Left cardiac atrium (tissue), 4 donors: Measurements from ENCODE around the gene HOXB8. TPM values are rescaled to one million over a fixed set of nuclear protein-coding genes. Genes with fewer than 3 reads are reported as not detected.

Experiments used
- ATAC-seq, 2 donors: fragments of 200-7000 bp; cut with Tn5 transposase; one replicate each; pipeline ENCODE4 v1.9.1; 2020; ENCODE audit warnings: mild to moderate bottlenecking in 2 of 2, moderate library complexity in 2 of 2
- DNase-seq: peaks from one replicate; pipeline ENCODE4 v3.0.0-alpha.2; 2020
- intact Hi-C, 2 donors: fragments of 100-400 bp; cut with DNase I; formaldehyde crosslinking; loops; one replicate each; pipeline versions ENCODE4 v1.14.1 to v1.15.1; 2022 to 2023
- microRNA-seq, 2 donors: library from miRNA; unstranded; fragments of <30 nt; microRNA quantifications; one replicate each; pipeline ENCODE4 v1.2.0, GENCODE V29; 2020
- total RNA-seq, 2 donors: library from RNA; stranded (reverse); fragmentation: NEBNext Ultra II Directional; extraction: Animal tissue kit (Norgen Biotek cat#: 25700); gene quantifications; one replicate each; pipeline ENCODE4 v1.2.1, GENCODE V29; 2021
- donor health status: DM: no; HTN: yes; CAD: no.
- donor health status: DM: no; HTN: yes; CAD: no; lungs with severe emphysema.
- donor health status: DM: yes; HTN: yes; CAD: no.
- donor health status: Dilated cardiomyopathy.

Gene HOXB8
- total RNA-seq, 2 donors from 2014 or later = 0.32 TPM; not detected in 1

- ATAC-seq (no peak), DNase-seq (no peak)
- intact Hi-C loops = no loop called here
Measured at GRCh38 chr17:48565022-48565554, 50.0 kb downstream of the HOXB8 start.

GRCh38 chr17:48564188-48565021 is 50.7 kb downstream of the HOXB8 start:
- ATAC-seq = peak; percentile 70 to 71
- intact Hi-C loops = no loop called here
- no peak for DNase-seq

GRCh38 chr17:48563867-48564187 is 51.3 kb downstream of the HOXB8 start:
- ATAC-seq (no peak), DNase-seq (no peak)
- intact Hi-C loops = no loop called here

- no peak for ATAC-seq
- DNase-seq = no peak
- intact Hi-C loops = no loop called here
Measured at GRCh38 chr17:48563385-48563838, 51.7 kb downstream of the HOXB8 start.

GRCh38 chr17:48562934-48563333 is 52.2 kb downstream of the HOXB8 start:
- ATAC-seq (no peak), DNase-seq (no peak)
- intact Hi-C loops = no loop called here

Small RNA genes within 50 kb of the gene (microRNA-seq; reads per million reads assigned to microRNA genes)
- 0 reads per million in 2 donors for gene MIR196A1

Other genes starting within 250 kb of the HOXB8 start
- gene SKAP1, start 185.1 kb downstream of the HOXB8 start, total RNA-seq = under 1 TPM; 0.31 to 0.88 TPM
- gene HOXB1, start 84.3 kb downstream of the HOXB8 start, total RNA-seq = not detected
- gene HOXB2, start 70.2 kb downstream of the HOXB8 start, total RNA-seq = 1 to 10 TPM; 6.1 to 6.7 TPM
- gene HOXB4, start 36.9 kb downstream of the HOXB8 start, total RNA-seq = 1 to 10 TPM in 1 of 2 donors, under 1 TPM in 1; 0.31 to 1.6 TPM
- gene HOXB3, start 25.1 kb downstream of the HOXB8 start, total RNA-seq = 1 to 10 TPM; 1.2 to 2.8 TPM
- gene HOXB5, start 21.5 kb downstream of the HOXB8 start, total RNA-seq = under 1 TPM in 1 of 2 donors, not detected in 1; 0.41 TPM
- gene HOXB6, start 10.3 kb downstream of the HOXB8 start, total RNA-seq = 1 to 10 TPM in 1 of 2 donors, under 1 TPM in 1; 0.63 to 2.2 TPM
- 1 to 10 TPM in 1 of 2 donors, under 1 TPM in 1; 0.44 to 1.1 TPM for gene HOXB7, start 4.3 kb downstream of the HOXB8 start, total RNA-seq
- not detected for gene HOXB9, start 11.1 kb upstream of the HOXB8 start, total RNA-seq
- gene PRAC1, start 107.2 kb upstream of the HOXB8 start, total RNA-seq = not detected
- not detected for gene PRAC2, start 107.9 kb upstream of the HOXB8 start, total RNA-seq
- gene HOXB13, start 113.5 kb upstream of the HOXB8 start, total RNA-seq = not detected
- gene TTLL6, start 201.9 kb upstream of the HOXB8 start, total RNA-seq = under 1 TPM in 1 of 2 donors, not detected in 1; 0.16 TPM
- 100 to 1,000 TPM; 180 to 241 TPM for gene CALCOCO2, start 215.7 kb upstream of the HOXB8 start, total RNA-seq